Fibroblast of skin of scalp (primary cell): ENCODE data around the gene PKP4.
"Not testable (repeated sequence)": the region's sequence is repeated elsewhere in the genome, so short reads cannot be mapped to it uniquely, and the experiment has no call there.

ENCODE experiments used
- DNase-seq: peaks from one replicate; pipeline ENCODE4 v3.0.0-alpha.2; 2013

The PKP4 gene

GRCh38 chr2:158473300-158473699 lies 16.5 kb downstream of the PKP4 start:
- DNase-seq = not testable (repeated sequence)

- no peak for DNase-seq
These were observed 17.1 kb downstream of the PKP4 start for GRCh38 chr2:158473719-158474392.

- not testable (repeated sequence) for DNase-seq
These were observed 17.8 kb downstream of the PKP4 start for GRCh38 chr2:158474526-158475011.

GRCh38 chr2:158477202-158477601 lies 20.4 kb downstream of the PKP4 start:
- DNase-seq = no peak

GRCh38 chr2:158478237-158478636 lies 21.5 kb downstream of the PKP4 start:
- DNase-seq = no peak

GRCh38 chr2:158478816-158479215 lies 22.1 kb downstream of the PKP4 start:
- no peak for DNase-seq

- DNase-seq = no peak
These were observed 24.4 kb downstream of the PKP4 start for GRCh38 chr2:158481116-158481515.

- no peak for DNase-seq
These were observed 25.8 kb downstream of the PKP4 start for GRCh38 chr2:158482594-158482993.

- DNase-seq = no peak
These were observed 28.3 kb downstream of the PKP4 start for GRCh38 chr2:158484892-158485556.

GRCh38 chr2:158486150-158486969 lies 29.6 kb downstream of the PKP4 start:
- no peak for DNase-seq

- peak; percentile 39 for DNase-seq
These were observed 30.2 kb downstream of the PKP4 start for GRCh38 chr2:158486970-158487325.

GRCh38 chr2:158487419-158487818 lies 30.7 kb downstream of the PKP4 start:
- peak; percentile 70 for DNase-seq

GRCh38 chr2:158488442-158489216 lies 31.9 kb downstream of the PKP4 start:
- DNase-seq = no peak

GRCh38 chr2:158489366-158490112 lies 32.8 kb downstream of the PKP4 start:
- peak; percentile 40 for DNase-seq

- DNase-seq = no peak
These were observed 34.3 kb downstream of the PKP4 start for GRCh38 chr2:158491072-158491471.

- no peak for DNase-seq
These were observed 36.7 kb downstream of the PKP4 start for GRCh38 chr2:158493458-158493857.

GRCh38 chr2:158495175-158495574 lies 38.4 kb downstream of the PKP4 start:
- DNase-seq = peak; percentile 95

- DNase-seq = no peak
These were observed 40.2 kb downstream of the PKP4 start for GRCh38 chr2:158496986-158497385.

- no peak for DNase-seq
These were observed 40.7 kb downstream of the PKP4 start for GRCh38 chr2:158497486-158497885.

- peak; percentile 41 for DNase-seq
These were observed 41.4 kb downstream of the PKP4 start for GRCh38 chr2:158498043-158498748.

- no peak for DNase-seq
These were observed 42.0 kb downstream of the PKP4 start for GRCh38 chr2:158498749-158499136.
